GM18505 (cell line): ENCODE measurements around the gene ATP7B.

ENCODE experiments used
- ATAC-seq: cut with Tn5 transposase; IDR thresholded peaks from one replicate; pipeline ENCODE4 v1.9.1; 2021; ENCODE audit not compliant: unreplicated experiment
- POLR2A ChIP-seq: IDR thresholded peaks from 4 replicates; pipeline ENCODE4 v1.6.1; 2011; ENCODE audit warnings: borderline replicate concordance; ENCODE audit not compliant: insufficient read depth, insufficient read length; ENCODE audit errors: extremely low read depth

ATP7B gene

GRCh38 chr13:52024481-52024880, 13.2 kb upstream of the ATP7B start, which contains the start of gene UTP14C:
UTP14C (plus strand) TSS chr13:52024691; CDS start chr13:52028805, 4,114 bp downstream.
- TF ChIP-seq POLR2A: no peak
- ATAC-seq: no peak

- no peak for ATAC-seq
- TF ChIP-seq POLR2A: no peak
These were observed 11.1 kb upstream of the ATP7B start for GRCh38 chr13:52022356-52022755.

GRCh38 chr13:52020191-52020590, 8.9 kb upstream of the ATP7B start:
- no peak for ATAC-seq
- no peak for TF ChIP-seq POLR2A

- no peak for TF ChIP-seq POLR2A
- no peak for ATAC-seq
These were observed 5.0 kb upstream of the ATP7B start for GRCh38 chr13:52016296-52016695.

- no peak for TF ChIP-seq POLR2A
- no peak for ATAC-seq
These were observed 1.2 kb upstream of the ATP7B start for GRCh38 chr13:52012512-52012836.

- peak; percentile 87 for TF ChIP-seq POLR2A
- ATAC-seq: peak; percentile 99
These were observed 622 bp upstream of the ATP7B start, which contains the start of gene ALG11 for GRCh38 chr13:52011632-52012511. ALG11 (plus strand) TSS chr13:52012398; CDS start chr13:52012419, 21 bp downstream.

- no peak for ATAC-seq
These were observed 1.3 kb downstream of the ATP7B start for GRCh38 chr13:52009946-52010345.

GRCh38 chr13:52006523-52007245, 4.6 kb downstream of the ATP7B start:
- no peak for TF ChIP-seq POLR2A

More at GRCh38 chr13:52009946-52010345, 1.3 kb downstream of the ATP7B start:
- no peak for TF ChIP-seq POLR2A

GRCh38 chr13:52005841-52006522, 5.3 kb downstream of the ATP7B start:
- no peak for ATAC-seq
- no peak for TF ChIP-seq POLR2A

More at GRCh38 chr13:52006523-52007245, 4.6 kb downstream of the ATP7B start:
- no peak for ATAC-seq

GRCh38 chr13:52004511-52005170, 6.6 kb downstream of the ATP7B start:
- no peak for TF ChIP-seq POLR2A

GRCh38 chr13:52003541-52003940, 7.7 kb downstream of the ATP7B start:
- no peak for TF ChIP-seq POLR2A
- no peak for ATAC-seq

More at GRCh38 chr13:52004511-52005170, 6.6 kb downstream of the ATP7B start:
- no peak for ATAC-seq

- no peak for ATAC-seq
These were observed 8.9 kb downstream of the ATP7B start for GRCh38 chr13:52002361-52002760.

More at GRCh38 chr13:52002361-52002760, 8.9 kb downstream of the ATP7B start:
- no peak for TF ChIP-seq POLR2A
